WTC11 (cell line): Measurements from ENCODE around the gene TXN. TPM values are rescaled to one million over a fixed set of nuclear protein-coding genes. Genes with fewer than 3 reads are reported as not detected.
A peak's percentile ranks its signal among the peaks of the same experiment; 100 is the strongest.

ENCODE experiments used
- ATAC-seq: fragments of 200-7000 bp; cut with Tn5 transposase; 2 replicates; pipeline ENCODE4 v1.10.0; 2021; ENCODE audit warnings: mild to moderate bottlenecking, moderate library complexity
- CTCF ChIA-PET: fragments of 300-600 bp; sonication (Branson Sonifier 250); formaldehyde crosslinking; loops from one replicate; lab custom pipeline; 2021; ENCODE audit warnings: antibody characterized with exemption; lab: Charles Lee
- POLR2A ChIA-PET: fragments of 350-600 bp; sonication (Branson Sonifier 250); formaldehyde crosslinking; loops from one replicate; lab custom pipeline; 2021; ENCODE audit warnings: antibody characterized with exemption; lab: Charles Lee
- DNase-seq: peaks from one replicate; pipeline ENCODE4 v3.0.0; 2021; ENCODE audit warnings: low spot score
- H3K27ac Mint-ChIP-seq: 2 replicates; pipeline ENCODE4 v1.8.0; 2021; ENCODE audit warnings: mixed read lengths
- H3K27me3 Mint-ChIP-seq: 2 replicates; pipeline ENCODE4 v1.8.0; 2021; ENCODE audit warnings: low read depth, mild to moderate bottlenecking, moderate library complexity, mixed read lengths
- H3K36me3 Mint-ChIP-seq: 2 replicates; pipeline ENCODE4 v1.8.0; 2021; ENCODE audit warnings: mixed read lengths
- H3K4me1 Mint-ChIP-seq: 2 replicates; pipeline ENCODE4 v1.8.0; 2022; ENCODE audit warnings: mixed read lengths
- H3K4me3 Mint-ChIP-seq: 2 replicates; pipeline ENCODE4 v1.8.0; 2021; ENCODE audit warnings: mild to moderate bottlenecking, moderate library complexity, mixed read lengths
- H3K9me3 Mint-ChIP-seq: 2 replicates; pipeline ENCODE4 v1.8.0; 2021; ENCODE audit warnings: mixed read lengths
- CDX4 ChIP-seq: fragments of 250-450 bp; sonication (Bioruptor Pico); IDR thresholded peaks from 2 replicates; pipeline ENCODE4 v1.9.0; 2021; ENCODE audit warnings: moderate library complexity, mild to moderate bottlenecking, inconsistent platforms, borderline replicate concordance
- E2F1 ChIP-seq: sonication (generic); formaldehyde crosslinking; IDR thresholded peaks from 2 replicates; pipeline ENCODE4 v1.8.0; 2022; ENCODE audit warnings: mild to moderate bottlenecking, missing genetic modification reagents
- E2F4 ChIP-seq: sonication (generic); formaldehyde crosslinking; IDR thresholded peaks from 2 replicates; pipeline ENCODE4 v1.8.1; 2022; ENCODE audit warnings: low read depth, mild to moderate bottlenecking, moderate library complexity, missing genetic modification reagents, borderline replicate concordance
- E2F5 ChIP-seq: sonication (generic); formaldehyde crosslinking; IDR thresholded peaks from 2 replicates; pipeline ENCODE4 v1.8.1; 2022; ENCODE audit warnings: mild to moderate bottlenecking, moderate library complexity, missing genetic modification reagents
- GABPB1 ChIP-seq: sonication (generic); formaldehyde crosslinking; IDR thresholded peaks from 2 replicates; pipeline ENCODE4 v1.8.1; 2023; ENCODE audit warnings: mild to moderate bottlenecking, missing genetic modification reagents
- JAZF1 ChIP-seq: fragments of 250-450 bp; sonication (Bioruptor Pico); IDR thresholded peaks from 2 replicates; pipeline ENCODE4 v1.9.0; 2021; ENCODE audit warnings: moderate library complexity, mild to moderate bottlenecking, inconsistent platforms
- NFE2L1 ChIP-seq: sonication (generic); formaldehyde crosslinking; IDR thresholded peaks from 2 replicates; pipeline ENCODE4 v1.8.1; 2023; ENCODE audit warnings: missing genetic modification reagents
- PRRX2 ChIP-seq: fragments of 250-450 bp; sonication (Bioruptor Pico); IDR thresholded peaks from 2 replicates; pipeline ENCODE4 v1.8.0; 2021; ENCODE audit warnings: mild to moderate bottlenecking
- RELA ChIP-seq: sonication (generic); formaldehyde crosslinking; IDR thresholded peaks from 2 replicates; pipeline ENCODE4 v1.8.1; 2022; ENCODE audit warnings: missing genetic modification reagents, mild to moderate bottlenecking, borderline replicate concordance
- TP53 ChIP-seq: sonication (generic); formaldehyde crosslinking; IDR thresholded peaks from 2 replicates; pipeline ENCODE4 v1.8.1; 2023; ENCODE audit warnings: mild to moderate bottlenecking, missing genetic modification reagents
- ZNF232 ChIP-seq: sonication (generic); formaldehyde crosslinking; IDR thresholded peaks from 2 replicates; pipeline ENCODE4 v1.8.0; 2022; ENCODE audit warnings: mild to moderate bottlenecking, missing genetic modification reagents
- ZNF671 ChIP-seq: fragments of 250-450 bp; sonication (Bioruptor Pico); IDR thresholded peaks from 2 replicates; pipeline ENCODE4 v1.8.0; 2021; ENCODE audit warnings: mild to moderate bottlenecking
- total RNA-seq: library from RNA; stranded (reverse); gene quantifications from 3 replicates; pipeline ENCODE4 v1.2.3, GENCODE V29; 2021
- TF ChIP-seq, protein P1 (sequence below): fragments of 200-600 bp; IDR thresholded peaks from 2 replicates; pipeline ENCODE4 v1.8.0; 2022; ENCODE audit warnings: antibody characterized with exemption
- TF ChIP-seq, protein P2 (sequence below): sonication (generic); formaldehyde crosslinking; IDR thresholded peaks from 2 replicates; pipeline ENCODE4 v1.8.0; 2023; ENCODE audit warnings: missing genetic modification reagents
- TF ChIP-seq, protein P3 (sequence below): sonication (generic); formaldehyde crosslinking; IDR thresholded peaks from 2 replicates; pipeline ENCODE4 v1.8.1; 2023; ENCODE audit warnings: mild to moderate bottlenecking, missing genetic modification reagents, borderline replicate concordance

TXN gene
- total RNA-seq, 1 experiment from 2014 or later: 245 TPM

- H3K4me1 Mint-ChIP-seq: no peaks in the 10 kb centered on the region
- POLR2A ChIA-PET: no interaction called here
- H3K36me3 Mint-ChIP-seq: no peaks in the 10 kb centered on the region
- DNase-seq (no peak), ATAC-seq (no peak)
- no peak overlapping the region for H3K4me3 Mint-ChIP-seq
- no peaks in the 10 kb centered on the region for H3K27me3 Mint-ChIP-seq
- peak overlapping the region; percentile 76 for H3K27ac Mint-ChIP-seq
- CTCF ChIA-PET: interaction anchor here (0.6 to 3.9 kb wide), 18 partner anchors 9 to 400 kb away, joined by 3 to 39 read pairs (median 3); partner anchors contain the start of gene C9orf152
- H3K9me3 Mint-ChIP-seq: peaks cover 9% of the 10 kb centered on the region
- no peak for TF ChIP-seq ZNF232
- TF ChIP-seq, protein P1, sequence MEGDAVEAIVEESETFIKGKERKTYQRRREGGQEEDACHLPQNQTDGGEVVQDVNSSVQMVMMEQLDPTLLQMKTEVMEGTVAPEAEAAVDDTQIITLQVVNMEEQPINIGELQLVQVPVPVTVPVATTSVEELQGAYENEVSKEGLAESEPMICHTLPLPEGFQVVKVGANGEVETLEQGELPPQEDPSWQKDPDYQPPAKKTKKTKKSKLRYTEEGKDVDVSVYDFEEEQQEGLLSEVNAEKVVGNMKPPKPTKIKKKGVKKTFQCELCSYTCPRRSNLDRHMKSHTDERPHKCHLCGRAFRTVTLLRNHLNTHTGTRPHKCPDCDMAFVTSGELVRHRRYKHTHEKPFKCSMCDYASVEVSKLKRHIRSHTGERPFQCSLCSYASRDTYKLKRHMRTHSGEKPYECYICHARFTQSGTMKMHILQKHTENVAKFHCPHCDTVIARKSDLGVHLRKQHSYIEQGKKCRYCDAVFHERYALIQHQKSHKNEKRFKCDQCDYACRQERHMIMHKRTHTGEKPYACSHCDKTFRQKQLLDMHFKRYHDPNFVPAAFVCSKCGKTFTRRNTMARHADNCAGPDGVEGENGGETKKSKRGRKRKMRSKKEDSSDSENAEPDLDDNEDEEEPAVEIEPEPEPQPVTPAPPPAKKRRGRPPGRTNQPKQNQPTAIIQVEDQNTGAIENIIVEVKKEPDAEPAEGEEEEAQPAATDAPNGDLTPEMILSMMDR: peak; percentile 65; the same call in 1 of the 2 replicates
- TF ChIP-seq, all 79 proteins: peak for 1
These were observed 38.6 kb downstream of the TXN start for GRCh38 chr9:110217656-110218099.

DNA sequence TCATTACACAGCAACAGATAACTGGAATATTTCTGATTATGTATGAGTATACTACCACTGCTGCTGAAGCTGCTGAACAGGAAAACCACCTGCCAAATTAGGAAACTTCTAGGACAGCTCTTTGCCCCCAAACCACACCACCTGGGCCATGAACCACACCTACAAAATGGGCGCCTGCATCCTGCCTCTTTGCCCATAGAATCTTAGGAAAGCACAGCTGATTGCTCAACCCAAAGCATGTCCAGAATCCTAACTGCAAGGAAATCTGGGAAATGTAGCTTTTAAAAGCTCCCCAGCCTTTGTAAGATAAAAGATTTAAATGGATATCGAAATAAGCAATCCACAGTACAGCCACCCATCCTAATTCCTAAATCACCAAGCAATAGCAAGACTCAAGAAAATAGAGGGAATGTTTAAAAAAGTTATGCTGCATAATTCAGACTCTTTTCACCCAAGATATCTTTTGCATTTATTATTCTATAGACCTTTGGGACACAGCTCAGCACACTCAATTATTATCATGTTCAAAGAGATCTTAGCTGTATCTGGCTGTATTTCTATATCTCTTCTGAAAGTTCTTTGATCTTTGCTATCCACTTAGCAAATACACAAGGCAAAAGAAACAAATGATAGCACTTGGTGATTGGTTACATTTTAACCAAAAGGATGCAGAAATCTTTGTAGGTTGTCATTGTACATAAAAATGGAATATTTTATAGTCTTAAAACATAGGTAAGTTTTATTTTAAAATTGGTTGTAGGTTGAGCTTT lies 41.5 kb downstream of the TXN start:
- ChIA-PET CTCF (interaction anchor here (1.0 to 2.1 kb wide), 3 partner anchors 14 to 31 kb away, joined by 3 to 12 read pairs (median 5); no protein-coding TSS in a partner anchor), POLR2A (no interaction called here)
- peaks cover 2% of the 10 kb centered on the region; the same call in 1 of the 2 replicates for H3K36me3 Mint-ChIP-seq
- H3K27me3 Mint-ChIP-seq: no peaks in the 10 kb centered on the region
- H3K9me3 Mint-ChIP-seq: peaks cover 15% of the 10 kb centered on the region
- DNase-seq (no peak), ATAC-seq (no peak)
- TF ChIP-seq E2F5 (no peak), PRRX2 (CRISPR knock-in tag) (no peak), ZNF671 (CRISPR knock-in tag) (no peak), NFE2L1 (CRISPR knock-in tag) (no peak), CDX4 (CRISPR knock-in tag) (no peak), E2F4 (CRISPR knock-in tag) (no peak), GABPB1 (CRISPR knock-in tag) (no peak), E2F1 (no peak), TP53 (CRISPR knock-in tag) (no peak), ZNF232 (no peak), JAZF1 (CRISPR knock-in tag) (no peak), RELA (CRISPR knock-in tag) (no peak)
- TF ChIP-seq, protein P2, sequence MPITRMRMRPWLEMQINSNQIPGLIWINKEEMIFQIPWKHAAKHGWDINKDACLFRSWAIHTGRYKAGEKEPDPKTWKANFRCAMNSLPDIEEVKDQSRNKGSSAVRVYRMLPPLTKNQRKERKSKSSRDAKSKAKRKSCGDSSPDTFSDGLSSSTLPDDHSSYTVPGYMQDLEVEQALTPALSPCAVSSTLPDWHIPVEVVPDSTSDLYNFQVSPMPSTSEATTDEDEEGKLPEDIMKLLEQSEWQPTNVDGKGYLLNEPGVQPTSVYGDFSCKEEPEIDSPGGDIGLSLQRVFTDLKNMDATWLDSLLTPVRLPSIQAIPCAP (CRISPR knock-in tag): no peak
- TF ChIP-seq, protein P3, sequence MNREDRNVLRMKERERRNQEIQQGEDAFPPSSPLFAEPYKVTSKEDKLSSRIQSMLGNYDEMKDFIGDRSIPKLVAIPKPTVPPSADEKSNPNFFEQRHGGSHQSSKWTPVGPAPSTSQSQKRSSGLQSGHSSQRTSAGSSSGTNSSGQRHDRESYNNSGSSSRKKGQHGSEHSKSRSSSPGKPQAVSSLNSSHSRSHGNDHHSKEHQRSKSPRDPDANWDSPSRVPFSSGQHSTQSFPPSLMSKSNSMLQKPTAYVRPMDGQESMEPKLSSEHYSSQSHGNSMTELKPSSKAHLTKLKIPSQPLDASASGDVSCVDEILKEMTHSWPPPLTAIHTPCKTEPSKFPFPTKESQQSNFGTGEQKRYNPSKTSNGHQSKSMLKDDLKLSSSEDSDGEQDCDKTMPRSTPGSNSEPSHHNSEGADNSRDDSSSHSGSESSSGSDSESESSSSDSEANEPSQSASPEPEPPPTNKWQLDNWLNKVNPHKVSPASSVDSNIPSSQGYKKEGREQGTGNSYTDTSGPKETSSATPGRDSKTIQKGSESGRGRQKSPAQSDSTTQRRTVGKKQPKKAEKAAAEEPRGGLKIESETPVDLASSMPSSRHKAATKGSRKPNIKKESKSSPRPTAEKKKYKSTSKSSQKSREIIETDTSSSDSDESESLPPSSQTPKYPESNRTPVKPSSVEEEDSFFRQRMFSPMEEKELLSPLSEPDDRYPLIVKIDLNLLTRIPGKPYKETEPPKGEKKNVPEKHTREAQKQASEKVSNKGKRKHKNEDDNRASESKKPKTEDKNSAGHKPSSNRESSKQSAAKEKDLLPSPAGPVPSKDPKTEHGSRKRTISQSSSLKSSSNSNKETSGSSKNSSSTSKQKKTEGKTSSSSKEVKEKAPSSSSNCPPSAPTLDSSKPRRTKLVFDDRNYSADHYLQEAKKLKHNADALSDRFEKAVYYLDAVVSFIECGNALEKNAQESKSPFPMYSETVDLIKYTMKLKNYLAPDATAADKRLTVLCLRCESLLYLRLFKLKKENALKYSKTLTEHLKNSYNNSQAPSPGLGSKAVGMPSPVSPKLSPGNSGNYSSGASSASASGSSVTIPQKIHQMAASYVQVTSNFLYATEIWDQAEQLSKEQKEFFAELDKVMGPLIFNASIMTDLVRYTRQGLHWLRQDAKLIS (CRISPR knock-in tag): no peak
- H3K27ac Mint-ChIP-seq: no peak overlapping the region
- no peaks in the 10 kb centered on the region for H3K4me1 Mint-ChIP-seq
- H3K4me3 Mint-ChIP-seq: no peak overlapping the region
